ENCODE results near the gene ERO1B.

ERO1B gene

DNA sequence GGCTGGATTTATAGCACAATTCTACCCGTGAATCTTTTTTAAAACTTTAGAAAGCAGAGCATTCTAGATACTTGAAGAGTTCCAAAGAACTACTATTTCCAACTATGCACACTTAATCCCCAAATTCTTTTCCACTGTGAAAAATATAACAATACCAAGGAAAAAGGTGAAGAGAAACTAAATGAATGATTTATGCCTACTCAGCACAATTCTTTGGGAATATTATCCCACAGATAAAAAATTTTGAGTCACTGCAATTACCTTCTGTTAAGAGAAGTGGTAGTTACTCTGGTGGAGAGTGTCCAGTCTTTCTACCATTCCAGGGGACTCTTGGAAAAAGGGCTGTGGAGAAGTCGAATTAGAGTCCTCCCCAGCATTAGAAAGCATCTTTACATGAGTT, 39.2 kb downstream of the ERO1B start:
- Histone ChIP-seq H3K79me2 (ENCODE audit: insufficient read depth, low read length) (no peaks in the 10 kb centered on the region), H3F3A (ENCODE audit: low read depth) (no peaks in the 10 kb centered on the region), H3K4me3 (ENCODE audit: low read length, poor library complexity, severe bottlenecking) (no peak overlapping the region), H3K27me3 (ENCODE audit: insufficient read depth, low read length, poor library complexity, severe bottlenecking) (no peaks in the 10 kb centered on the region), H2AFZ (ENCODE audit: low read length) (no peak overlapping the region), H3K36me3 (ENCODE audit: insufficient read depth, low read length) (peaks cover 10% of the 10 kb centered on the region; the same call in 1 of the 2 replicates), H4K20me1 (ENCODE audit: insufficient read depth, low read length, poor library complexity, severe bottlenecking) (no peaks in the 10 kb centered on the region), H3K4me2 (ENCODE audit: low read depth, low read length, poor library complexity, severe bottlenecking) (no peak overlapping the region), H3K9me2 (replicated peaks; ENCODE audit: low read depth, low read length) (no peaks in the 10 kb centered on the region), H3K9me3 (ENCODE audit: insufficient read depth, low read depth, low read length) (no peaks in the 10 kb centered on the region), H3K9ac (ENCODE audit: low read depth, low read length, poor library complexity, severe bottlenecking) (no peak overlapping the region), H3K4me1 (ENCODE audit: insufficient read depth, low read length, poor library complexity, severe bottlenecking) (no peaks in the 10 kb centered on the region)
- TF ChIP-seq CTCF (conservative IDR thresholded peaks at IDR 0.05; ENCODE audit: low read length) (no peak), EZH2phosphoT487 (IDR thresholded peaks at IDR 0.05; ENCODE audit: borderline replicate concordance) (no peak)

DNA sequence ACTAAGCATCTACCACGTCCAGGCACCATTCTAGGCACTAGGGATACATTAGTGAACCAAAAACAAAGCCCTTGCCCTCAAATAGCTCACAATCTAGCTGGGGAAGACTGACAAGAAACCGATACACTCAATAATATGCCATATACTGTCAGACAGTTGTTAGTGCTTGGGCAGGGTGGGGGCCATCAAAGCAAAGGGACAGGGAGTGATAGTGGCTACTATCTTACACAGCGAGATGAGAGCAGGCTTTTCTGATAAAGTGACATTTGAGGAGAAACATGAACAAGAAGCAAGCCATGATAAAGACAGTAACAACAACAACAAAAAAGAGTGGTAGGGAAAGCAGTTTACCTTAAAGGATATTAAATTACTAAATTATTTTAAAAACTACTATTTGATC, 41.1 kb downstream of the ERO1B start:
- no peaks in the 10 kb centered on the region for H3K4me1 ChIP-seq (ENCODE audit: insufficient read depth, low read length, poor library complexity, severe bottlenecking)
- H2AFZ ChIP-seq (ENCODE audit: low read length), result no peak overlapping the region
- no peaks in the 10 kb centered on the region for H3K79me2 ChIP-seq (ENCODE audit: insufficient read depth, low read length)
- no peaks in the 10 kb centered on the region for H3K27me3 ChIP-seq (ENCODE audit: insufficient read depth, low read length, poor library complexity, severe bottlenecking)
- H3F3A ChIP-seq (ENCODE audit: low read depth), result no peaks in the 10 kb centered on the region
- H3K4me2 ChIP-seq (ENCODE audit: low read depth, low read length, poor library complexity, severe bottlenecking), result no peak overlapping the region
- H3K4me3 ChIP-seq (ENCODE audit: low read length, poor library complexity, severe bottlenecking), result no peak overlapping the region
- no peaks in the 10 kb centered on the region for H4K20me1 ChIP-seq (ENCODE audit: insufficient read depth, low read length, poor library complexity, severe bottlenecking)
- no peaks in the 10 kb centered on the region for H3K9me3 ChIP-seq (ENCODE audit: insufficient read depth, low read depth, low read length)
- no peak overlapping the region for H3K9ac ChIP-seq (ENCODE audit: low read depth, low read length, poor library complexity, severe bottlenecking)
- no peaks in the 10 kb centered on the region for H3K9me2 ChIP-seq (replicated peaks; ENCODE audit: low read depth, low read length)
- H3K36me3 ChIP-seq (ENCODE audit: insufficient read depth, low read length), result peaks cover 10% of the 10 kb centered on the region; the same call in 1 of the 2 replicates
- no peak for TF ChIP-seq EZH2phosphoT487 (IDR thresholded peaks at IDR 0.05; ENCODE audit: borderline replicate concordance)
- TF ChIP-seq CTCF (conservative IDR thresholded peaks at IDR 0.05; ENCODE audit: low read length), result no peak

- TF ChIP-seq CTCF (conservative IDR thresholded peaks at IDR 0.05; ENCODE audit: low read length) (no peak), EZH2phosphoT487 (IDR thresholded peaks at IDR 0.05; ENCODE audit: borderline replicate concordance) (no peak)
- Histone ChIP-seq H3K9ac (ENCODE audit: low read depth, low read length, poor library complexity, severe bottlenecking) (no peak overlapping the region), H3K9me3 (ENCODE audit: insufficient read depth, low read depth, low read length) (no peaks in the 10 kb centered on the region), H2AFZ (ENCODE audit: low read length) (no peak overlapping the region), H3K79me2 (ENCODE audit: insufficient read depth, low read length) (no peaks in the 10 kb centered on the region), H3K27me3 (ENCODE audit: insufficient read depth, low read length, poor library complexity, severe bottlenecking) (no peaks in the 10 kb centered on the region), H3K9me2 (replicated peaks; ENCODE audit: low read depth, low read length) (no peaks in the 10 kb centered on the region), H3K4me1 (ENCODE audit: insufficient read depth, low read length, poor library complexity, severe bottlenecking) (no peaks in the 10 kb centered on the region), H3K36me3 (ENCODE audit: insufficient read depth, low read length) (peaks cover 13% of the 10 kb centered on the region; the same call in 1 of the 2 replicates), H3F3A (ENCODE audit: low read depth) (no peaks in the 10 kb centered on the region), H3K4me3 (ENCODE audit: low read length, poor library complexity, severe bottlenecking) (no peak overlapping the region), H3K4me2 (ENCODE audit: low read depth, low read length, poor library complexity, severe bottlenecking) (no peak overlapping the region), H4K20me1 (ENCODE audit: insufficient read depth, low read length, poor library complexity, severe bottlenecking) (no peaks in the 10 kb centered on the region)
These were observed 42.6 kb downstream of the ERO1B start for GRCh38 chr1:236239092-236239585.

All from Loucy (cell line).